Loucy (cell line): Measurements from ENCODE around the gene NEMP2.

Experiments used
- H2AFZ ChIP-seq: fragments of 200-600 bp; sonication (generic); 2 replicates; pipeline ENCODE4 v1.6.0; 2016; ENCODE audit warnings: antibody characterized with exemption, mild to moderate bottlenecking, low read length, moderate library complexity
- H3F3A ChIP-seq: fragments of 200-600 bp; 2 replicates; pipeline ENCODE4 v1.6.0; 2016; ENCODE audit warnings: antibody characterized with exemption, low read depth, mild to moderate bottlenecking
- H3K27me3 ChIP-seq: fragments of 200-600 bp; sonication (generic); 2 replicates; pipeline ENCODE4 v1.6.1; 2014; ENCODE audit warnings: low read length, mild to moderate bottlenecking; ENCODE audit not compliant: insufficient read depth, poor library complexity, severe bottlenecking
- H3K36me3 ChIP-seq: fragments of 200-600 bp; sonication (generic); 2 replicates; pipeline ENCODE4 v1.6.1; 2016; ENCODE audit warnings: low read length; ENCODE audit not compliant: insufficient read depth
- H3K4me1 ChIP-seq: fragments of 200-600 bp; sonication (generic); 2 replicates; pipeline ENCODE4 v1.5.1; 2014; ENCODE audit warnings: low read length, mild to moderate bottlenecking; ENCODE audit not compliant: insufficient read depth, poor library complexity, severe bottlenecking
- H3K4me2 ChIP-seq: fragments of 200-600 bp; sonication (generic); 2 replicates; pipeline ENCODE4 v1.6.0; 2014; ENCODE audit warnings: antibody characterized with exemption, low read length, low read depth, mild to moderate bottlenecking; ENCODE audit not compliant: poor library complexity, severe bottlenecking
- H3K4me3 ChIP-seq: fragments of 200-600 bp; sonication (generic); 2 replicates; pipeline ENCODE4 v1.5.1; 2014; ENCODE audit warnings: low read length, mild to moderate bottlenecking, mixed read lengths; ENCODE audit not compliant: poor library complexity, severe bottlenecking
- H3K79me2 ChIP-seq: fragments of 200-600 bp; sonication (generic); 2 replicates; pipeline ENCODE4 v1.6.1; 2014; ENCODE audit warnings: low read length; ENCODE audit not compliant: insufficient read depth
- H3K9ac ChIP-seq: fragments of 200-600 bp; sonication (generic); 2 replicates; pipeline ENCODE4 v1.6.0; 2014; ENCODE audit warnings: mild to moderate bottlenecking, low read depth, low read length, moderate library complexity; ENCODE audit not compliant: poor library complexity, severe bottlenecking
- H3K9me2 ChIP-seq: fragments of 200-600 bp; sonication (generic); replicated peaks from 2 replicates; pipeline ENCODE4 v1.6.1; 2016; ENCODE audit warnings: low read depth, low read length, mixed read lengths
- H3K9me3 ChIP-seq: fragments of 200-600 bp; sonication (generic); 2 replicates; pipeline ENCODE4 v1.6.1; 2014; ENCODE audit warnings: mild to moderate bottlenecking, antibody characterized with exemption, low read length, low read depth; ENCODE audit not compliant: insufficient read depth
- H4K20me1 ChIP-seq: fragments of 200-600 bp; sonication (generic); 2 replicates; pipeline ENCODE4 v1.6.0; 2014; ENCODE audit warnings: antibody characterized with exemption, low read length, mild to moderate bottlenecking; ENCODE audit not compliant: insufficient read depth, poor library complexity, severe bottlenecking
- CTCF ChIP-seq: fragments of 200-600 bp; sonication (generic); conservative IDR thresholded peaks from 2 replicates; pipeline ENCODE4 v1.5.1; 2014; ENCODE audit warnings: mild to moderate bottlenecking, antibody characterized with exemption, low read length
- EZH2phosphoT487 ChIP-seq: fragments of 200-600 bp; IDR thresholded peaks from 2 replicates; pipeline ENCODE4 v1.6.1; 2018; ENCODE audit warnings: antibody characterized with exemption, mild to moderate bottlenecking, moderate library complexity, borderline replicate concordance

NEMP2 gene

DNA sequence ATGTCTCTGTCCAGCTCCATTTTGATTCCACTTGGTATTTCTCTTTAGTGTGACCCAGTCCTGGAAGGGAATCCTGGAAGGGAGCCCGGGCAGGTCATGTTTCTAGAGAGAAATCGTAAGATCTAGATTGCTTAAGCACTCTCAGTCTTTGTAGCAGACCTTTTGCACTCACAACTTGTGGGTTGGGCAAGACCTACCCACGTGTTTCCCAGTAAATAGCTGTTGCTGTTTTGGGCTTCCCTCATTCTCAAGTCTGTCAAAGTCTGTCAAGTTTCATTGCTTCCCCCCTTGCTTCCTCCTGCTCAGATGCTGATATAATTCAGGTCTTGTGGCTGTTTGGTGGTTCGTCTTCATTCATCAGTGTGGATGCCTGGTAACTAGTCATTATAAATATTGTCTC, 17.4 kb upstream of the NEMP2 start:
- Histone ChIP-seq H3K4me2 (peak overlapping the region; percentile 50), H3K79me2 (no peaks in the 10 kb centered on the region), H3K27me3 (no peaks in the 10 kb centered on the region), H2AFZ (peak overlapping the region; percentile 33; the same call in 1 of the 2 replicates), H3K9me2 (no peaks in the 10 kb centered on the region), H4K20me1 (no peaks in the 10 kb centered on the region), H3K4me1 (peaks cover 15% of the 10 kb centered on the region), H3K9ac (no peak overlapping the region), H3K4me3 (peak overlapping the region; percentile 1), H3F3A (no peaks in the 10 kb centered on the region), H3K9me3 (no peaks in the 10 kb centered on the region), H3K36me3 (no peaks in the 10 kb centered on the region)
- no peak for TF ChIP-seq EZH2phosphoT487
- no peak for TF ChIP-seq CTCF

GRCh38 chr2:190550137-190550536, 15.6 kb upstream of the NEMP2 start:
- H3K4me1 ChIP-seq = peaks cover 17% of the 10 kb centered on the region
- TF ChIP-seq EZH2phosphoT487 (no peak), CTCF (no peak)
- H3K4me2 ChIP-seq = no peak overlapping the region
- H3K4me3 ChIP-seq = no peak overlapping the region
- H3K36me3 ChIP-seq = no peaks in the 10 kb centered on the region
- no peaks in the 10 kb centered on the region for H3K79me2 ChIP-seq
- no peak overlapping the region for H2AFZ ChIP-seq
- no peaks in the 10 kb centered on the region for H4K20me1 ChIP-seq
- no peaks in the 10 kb centered on the region for H3K9me3 ChIP-seq
- H3F3A ChIP-seq = no peaks in the 10 kb centered on the region
- no peaks in the 10 kb centered on the region for H3K9me2 ChIP-seq
- no peak overlapping the region for H3K9ac ChIP-seq
- H3K27me3 ChIP-seq = no peaks in the 10 kb centered on the region

DNA sequence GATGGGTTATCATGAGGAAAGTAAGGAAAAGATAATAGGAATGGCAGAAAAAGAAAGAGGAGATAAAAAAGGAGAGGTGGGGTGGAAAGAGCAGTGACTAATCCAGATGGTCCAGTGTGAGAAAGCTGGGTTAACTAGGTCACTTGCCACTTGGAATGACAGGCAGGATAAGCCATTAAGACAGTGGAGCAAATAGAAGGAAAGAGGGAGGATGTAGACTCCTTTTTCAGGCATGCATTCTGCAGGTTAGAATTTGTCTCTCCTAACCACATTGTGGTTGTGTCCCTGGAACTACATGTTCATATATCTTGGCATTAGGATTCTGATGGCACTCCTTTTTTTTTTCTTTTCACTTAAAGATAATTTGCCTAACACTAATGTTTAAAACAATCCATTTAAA, 13.4 kb upstream of the NEMP2 start:
- Histone ChIP-seq H4K20me1 (no peaks in the 10 kb centered on the region), H3K4me2 (no peak overlapping the region), H3K79me2 (no peaks in the 10 kb centered on the region), H3K4me3 (no peak overlapping the region), H2AFZ (no peak overlapping the region), H3K36me3 (no peaks in the 10 kb centered on the region), H3K27me3 (no peaks in the 10 kb centered on the region), H3F3A (no peaks in the 10 kb centered on the region), H3K9ac (no peak overlapping the region), H3K9me2 (no peaks in the 10 kb centered on the region), H3K4me1 (peaks cover 17% of the 10 kb centered on the region), H3K9me3 (no peaks in the 10 kb centered on the region)
- TF ChIP-seq CTCF (no peak), EZH2phosphoT487 (no peak)
